Stimulated activated CD8-positive, alpha-beta memory T cell treated with anti-CD3 and anti-CD28 coated beads, Interleukin-2, amount 100 ng/mL, for 48 hours (primary cell): Measurements from ENCODE around the gene CTDSP2.
"Not testable (repeated sequence)": the region's sequence is repeated elsewhere in the genome, so short reads cannot be mapped to it uniquely, and the experiment has no call there.

Experiments used
- DNase-seq, 2 donors: peaks; one replicate each; pipeline ENCODE4 v3.0.0-alpha.2; 2020; ENCODE audit warnings: low read depth in 2 of 2

Gene CTDSP2

GRCh38 chr12:57782608-57783465 lies 63.7 kb downstream of the CTDSP2 start, which contains the start of gene TSFM:
TSS of gene TSFM (plus strand) at chr12:57782787. CDS start at chr12:57782802, 15 bp downstream.
- peak; percentile 96 for DNase-seq

DNA sequence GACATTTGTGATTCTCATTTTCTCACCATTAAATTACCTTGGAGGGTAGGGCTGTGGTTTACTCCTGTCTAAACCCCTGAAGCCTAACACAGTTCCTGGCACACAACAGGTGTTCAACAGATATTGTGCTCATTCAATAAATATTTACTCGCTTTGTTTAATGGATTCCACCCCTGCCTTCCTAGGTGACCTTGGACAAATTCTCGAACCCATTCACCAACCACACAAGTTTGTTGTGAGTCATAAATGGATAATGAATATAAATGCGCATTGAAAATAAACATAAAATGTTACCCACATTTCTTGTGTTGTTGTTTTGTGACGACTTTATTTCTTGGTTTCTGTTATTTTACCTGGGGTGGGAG lies 64.3 kb downstream of the CTDSP2 start:
- DNase-seq = no peak

GRCh38 chr12:57781801-57782200 lies 64.7 kb downstream of the CTDSP2 start:
- no peak for DNase-seq

- DNase-seq = no peak
Measured at GRCh38 chr12:57781244-57781643, 65.3 kb downstream of the CTDSP2 start.

DNA sequence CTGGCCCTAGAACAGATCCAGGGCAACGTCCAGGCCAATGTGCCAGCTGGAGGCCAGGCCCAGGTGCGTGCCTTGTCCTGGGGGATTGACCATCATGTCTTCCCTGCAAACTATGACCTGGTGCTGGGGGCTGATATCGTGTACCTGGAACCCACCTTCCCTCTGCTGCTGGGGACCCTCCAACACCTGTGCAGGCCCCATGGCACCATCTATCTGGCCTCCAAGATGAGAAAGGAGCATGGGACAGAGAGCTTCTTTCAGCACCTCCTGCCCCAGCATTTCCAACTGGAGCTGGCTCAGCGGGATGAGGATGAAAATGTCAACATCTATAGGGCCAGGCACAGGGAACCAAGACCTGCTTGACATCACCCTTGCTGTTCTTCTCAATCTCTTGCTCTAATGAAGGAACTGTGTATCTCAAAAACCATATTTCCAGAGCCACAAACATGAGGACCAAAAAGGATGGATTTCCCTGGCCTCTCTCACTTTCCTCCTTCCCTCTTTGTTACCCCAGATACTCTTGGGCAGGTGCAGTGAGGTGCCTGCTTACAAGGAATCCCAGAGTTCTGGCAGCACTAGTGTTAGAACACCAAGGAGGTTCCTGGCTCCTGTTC lies 66.1 kb downstream of the CTDSP2 start:
- no peak for DNase-seq

DNA sequence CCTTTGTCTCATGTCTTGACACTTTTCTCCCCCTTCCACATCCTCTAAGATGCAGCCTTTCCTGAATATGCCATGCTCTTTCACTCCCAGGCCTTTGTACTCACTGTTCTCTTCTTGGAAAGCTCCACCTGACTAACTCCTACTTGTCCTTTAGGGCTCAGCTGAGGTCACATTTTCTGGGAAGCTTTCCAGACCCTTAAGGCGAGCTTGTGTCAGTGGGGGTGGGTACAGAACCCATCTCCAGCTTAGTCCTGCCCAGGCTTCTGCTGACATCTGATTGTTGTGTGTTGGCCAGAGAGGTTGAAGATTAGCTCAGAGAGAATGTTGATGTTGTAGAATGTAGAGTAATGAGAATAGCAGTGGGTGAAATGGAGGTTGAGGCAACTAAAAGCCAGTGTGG lies 66.8 kb downstream of the CTDSP2 start:
- DNase-seq = no peak

DNA sequence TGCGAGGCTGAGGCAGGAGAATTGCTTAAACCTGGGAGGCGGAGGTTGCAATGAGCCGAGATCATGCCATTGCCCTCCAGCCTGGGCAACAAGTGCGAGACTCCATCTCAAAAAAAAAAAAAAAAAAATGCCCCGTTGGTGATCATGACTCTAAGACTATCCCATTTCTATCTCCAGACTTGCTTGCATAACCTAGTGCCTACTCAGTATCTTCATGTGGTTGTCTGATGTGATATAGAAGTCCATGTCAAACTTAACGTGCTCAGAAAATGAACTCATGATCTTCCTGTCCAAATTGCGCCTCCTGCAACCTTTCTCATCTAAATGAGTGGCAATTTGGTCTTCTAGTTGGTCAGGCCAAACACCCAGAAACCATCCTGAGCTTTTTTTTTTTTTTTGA lies 68.6 kb downstream of the CTDSP2 start:
- DNase-seq = no peak

- DNase-seq = no peak
Measured at GRCh38 chr12:57777367-57777766, 69.2 kb downstream of the CTDSP2 start.

DNA sequence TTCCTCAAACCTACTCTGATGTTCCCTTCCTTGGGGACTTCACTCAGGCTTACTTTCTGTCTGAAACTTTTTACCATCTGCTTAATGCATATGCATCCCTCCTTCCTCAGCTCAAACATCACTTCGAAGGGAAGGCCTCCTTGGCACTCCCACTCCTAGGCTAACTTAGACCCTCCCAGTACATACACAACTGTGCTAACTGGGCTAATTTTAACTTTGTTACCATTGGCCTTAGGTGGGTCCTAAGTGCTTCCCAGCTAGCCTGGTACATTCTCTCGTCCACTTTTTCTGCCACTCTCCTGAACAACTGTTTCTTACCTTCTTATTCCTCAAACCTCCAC lies 70.3 kb downstream of the CTDSP2 start:
- DNase-seq = no peak

GRCh38 chr12:57775563-57776246 lies 70.8 kb downstream of the CTDSP2 start:
- no peak for DNase-seq

DNA sequence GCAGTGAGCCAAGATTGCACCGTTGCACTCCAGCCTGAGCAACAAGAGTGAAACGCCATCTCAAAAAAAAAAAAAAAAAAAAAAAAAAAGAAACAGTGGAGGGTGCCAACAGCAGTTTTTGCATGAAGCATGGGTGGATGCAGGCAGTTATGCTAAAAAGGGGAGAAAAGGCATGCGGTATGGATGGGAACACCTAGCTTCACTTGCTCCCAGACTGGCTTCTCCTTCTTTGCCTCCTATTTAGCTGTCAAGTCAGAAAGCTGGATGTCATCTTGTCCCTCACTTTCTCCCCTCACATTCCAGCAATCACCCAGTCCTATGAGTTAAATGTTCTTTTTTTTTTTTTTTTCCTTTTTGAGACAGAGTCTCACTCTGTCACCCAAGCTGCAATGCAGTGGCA lies 71.5 kb downstream of the CTDSP2 start:
- no peak for DNase-seq

DNA sequence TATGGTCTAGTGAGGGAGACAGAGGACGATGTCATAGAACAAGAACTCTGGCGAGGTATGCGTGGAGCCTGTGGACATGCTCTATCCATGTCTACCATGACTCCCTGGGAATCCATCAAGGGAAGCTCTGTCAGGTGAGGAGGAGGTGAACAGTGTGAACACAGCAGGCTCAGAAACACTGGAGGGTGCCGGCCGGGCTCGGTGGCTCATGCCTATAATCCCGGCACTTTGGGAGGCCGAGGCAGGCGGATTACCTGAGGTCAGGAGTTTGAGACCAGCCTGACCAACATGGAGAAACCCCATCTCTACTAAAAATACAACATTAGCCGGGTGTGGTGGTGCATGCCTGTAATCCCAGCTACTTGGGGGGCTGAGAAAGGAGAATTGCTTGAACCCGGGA lies 71.9 kb downstream of the CTDSP2 start:
- not testable (repeated sequence) for DNase-seq

DNA sequence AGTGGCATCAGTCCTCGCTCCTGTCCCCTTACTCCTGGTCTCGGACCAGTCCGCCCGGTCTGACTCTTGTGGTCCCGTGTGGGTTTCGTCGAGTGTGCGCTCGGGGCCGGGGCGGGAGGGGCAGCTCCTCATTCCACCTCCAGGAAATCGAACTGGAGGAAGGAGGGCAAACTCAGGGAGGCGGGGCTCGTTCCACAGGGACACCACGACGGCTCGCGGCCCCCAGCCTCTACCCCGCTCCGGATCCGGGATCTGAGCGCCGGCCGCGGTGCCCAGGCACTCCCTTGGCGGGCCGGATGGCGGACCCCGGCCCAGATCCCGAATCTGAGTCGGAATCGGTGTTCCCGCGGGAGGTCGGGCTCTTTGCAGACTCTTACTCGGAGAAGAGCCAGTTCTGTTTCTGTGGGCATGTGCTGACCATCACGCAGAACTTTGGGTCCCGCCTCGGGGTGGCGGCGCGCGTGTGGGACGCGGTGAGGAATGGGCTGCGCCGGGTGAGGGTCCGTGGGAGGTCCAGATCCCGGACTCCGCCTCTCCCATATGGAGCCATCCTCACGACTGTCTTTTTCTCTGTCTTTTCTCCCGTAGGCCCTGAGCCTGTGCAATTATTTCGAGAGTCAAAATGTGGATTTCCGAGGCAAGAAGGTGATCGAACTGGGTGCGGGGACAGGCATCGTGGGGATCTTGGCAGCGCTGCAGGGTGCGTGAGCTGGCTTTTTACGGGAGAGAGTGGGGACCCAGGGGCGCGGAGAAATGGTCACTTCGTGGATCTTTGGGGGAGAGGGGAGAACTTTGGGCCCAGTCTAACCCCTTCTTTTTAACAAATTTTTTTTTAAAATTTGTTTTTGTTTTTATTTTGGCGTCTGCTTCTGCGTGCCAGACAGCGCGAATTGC lies 73.9 kb downstream of the CTDSP2 start, which contains the start of gene EEF1AKMT3:
Gene EEF1AKMT3, plus strand, starts transcription at position 186 of the 894 bp plus-strand sequence. Its CDS starts 111 bp downstream, at position 297.
- no peak for DNase-seq

DNA sequence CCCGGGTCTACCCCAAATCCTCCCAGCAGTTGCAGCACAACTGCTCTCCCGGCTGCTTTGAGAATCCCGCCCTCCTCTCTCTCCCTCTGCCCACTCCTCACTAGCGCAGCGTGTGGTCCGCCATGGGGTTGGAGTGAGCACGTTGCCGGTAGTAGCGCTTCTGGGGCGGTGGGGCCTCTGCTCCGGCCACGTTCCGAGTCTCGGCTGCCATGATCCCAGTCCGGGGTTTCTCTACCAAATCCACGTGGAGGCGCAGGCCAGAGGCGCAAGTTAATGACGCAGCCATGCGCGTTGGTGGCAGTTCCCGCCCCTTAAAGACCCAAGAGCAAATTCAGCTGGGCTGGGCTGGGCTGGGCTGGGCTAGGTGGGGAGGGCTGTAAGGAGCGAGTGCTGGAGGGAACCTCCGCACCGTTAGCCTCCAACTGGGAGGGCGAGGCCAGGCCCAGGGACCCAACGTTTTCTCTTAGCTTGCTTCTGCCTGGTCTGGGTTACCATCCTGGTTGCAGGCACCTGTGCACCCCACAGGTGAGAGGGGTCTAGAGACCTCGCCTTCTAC lies 74.6 kb downstream of the CTDSP2 start, which contains the start of gene METTL1:
Gene METTL1, minus strand, starts transcription at position 233 of the 556 bp plus-strand sequence. Its CDS starts 22 bp downstream, at position 211.
- peak; percentile 88 to 91 for DNase-seq

DNA sequence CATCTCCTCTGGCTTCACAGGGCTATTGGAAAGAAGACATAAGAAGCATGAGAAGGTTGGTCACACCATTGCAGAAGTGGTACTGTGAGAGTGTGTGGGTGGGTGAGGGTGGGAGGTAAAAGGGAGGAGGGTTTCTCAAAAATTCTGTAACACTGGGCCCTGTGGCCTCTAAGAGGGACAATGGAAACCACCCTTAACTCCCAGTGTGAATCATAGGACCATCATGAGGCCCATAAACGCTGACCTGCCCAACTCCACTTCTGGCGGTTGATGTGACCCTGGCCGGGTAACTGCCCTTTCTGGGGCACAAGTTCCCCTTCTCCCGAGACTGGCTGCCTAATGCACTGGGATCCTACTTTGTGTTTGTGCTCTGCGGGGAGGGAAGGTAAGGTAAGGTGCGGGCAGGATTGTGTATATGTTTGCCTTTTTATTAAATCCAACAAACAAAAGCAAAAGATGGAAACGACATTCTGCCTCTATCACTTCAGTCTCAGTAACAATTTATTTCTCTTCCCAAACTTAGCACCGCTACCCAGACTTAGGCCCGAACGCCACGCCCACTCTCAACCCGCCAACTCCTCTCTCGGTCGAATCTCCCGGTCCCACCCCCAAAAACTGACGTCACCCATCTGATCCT lies 75.2 kb downstream of the CTDSP2 start:
- peak; percentile 84 to 87 for DNase-seq

- no peak for DNase-seq
Measured at GRCh38 chr12:57770734-57771133, 75.8 kb downstream of the CTDSP2 start.
